H9 (cell line): Measurements from ENCODE around the gene TENM4. TPM values are rescaled to one million over a fixed set of nuclear protein-coding genes. Genes with fewer than 3 reads are reported as not detected.

Experiments
- DNase-seq: peaks from one replicate; pipeline ENCODE4 v3.0.0-alpha.2; 2017
- H2AFZ ChIP-seq: one replicate; pipeline ENCODE4 v1.6.1; 2013; ENCODE audit warnings: mild to moderate bottlenecking, low read length, control low read depth, moderate library complexity
- H2AK5ac ChIP-seq: 2 replicates; pipeline ENCODE4 v1.6.1; 2013; ENCODE audit warnings: low read length, control low read depth, mixed read lengths; ENCODE audit not compliant: insufficient read length
- H2BK120ac ChIP-seq: one replicate; pipeline ENCODE4 v1.6.1; 2013; ENCODE audit warnings: low read depth, mild to moderate bottlenecking, low read length, control low read depth, inconsistent platforms; ENCODE audit not compliant: poor library complexity, severe bottlenecking
- H2BK12ac ChIP-seq: 2 replicates; pipeline ENCODE4 v1.6.1; 2013; ENCODE audit warnings: low read length, control low read depth, mixed read lengths, low read depth; ENCODE audit not compliant: insufficient read length
- H2BK15ac ChIP-seq: 2 replicates; pipeline ENCODE4 v1.6.1; 2013; ENCODE audit warnings: low read depth, low read length, control low read depth
- H2BK20ac ChIP-seq: one replicate; pipeline ENCODE4 v1.6.1; 2013; ENCODE audit warnings: low read depth, mild to moderate bottlenecking, low read length, control low read depth, inconsistent platforms; ENCODE audit not compliant: poor library complexity, severe bottlenecking
- H2BK5ac ChIP-seq: 2 replicates; pipeline ENCODE4 v1.6.1; 2013; ENCODE audit warnings: low read length, control low read depth, mixed read lengths; ENCODE audit not compliant: insufficient read length
- H3K14ac ChIP-seq: 2 replicates; pipeline ENCODE4 v1.6.1; 2013; ENCODE audit warnings: low read length, control low read depth; ENCODE audit not compliant: insufficient read depth
- H3K18ac ChIP-seq: 2 replicates; pipeline ENCODE4 v1.6.1; 2013; ENCODE audit warnings: low read depth, mild to moderate bottlenecking, mixed read lengths, low read length, control low read depth; ENCODE audit not compliant: insufficient read length
- H3K23ac ChIP-seq: 2 replicates; pipeline ENCODE4 v1.6.1; 2013; ENCODE audit warnings: low read length, control low read depth, mixed read lengths, low read depth; ENCODE audit not compliant: insufficient read length
- H3K23me2 ChIP-seq: 2 replicates; pipeline ENCODE4 v1.6.1; 2013; ENCODE audit warnings: low read depth, mild to moderate bottlenecking, mixed read lengths, low read length, control low read depth; ENCODE audit not compliant: insufficient read length, poor library complexity, severe bottlenecking
- H3K27ac ChIP-seq: 2 replicates; pipeline ENCODE4 v1.5.1; 2013; ENCODE audit warnings: low read length, control low read depth, mixed read lengths, low read depth; ENCODE audit not compliant: insufficient read length
- H3K27me3 ChIP-seq: 2 replicates; pipeline ENCODE4 v1.6.1; 2013; ENCODE audit warnings: low read length, control low read depth, inconsistent platforms; ENCODE audit not compliant: insufficient read depth
- H3K4ac ChIP-seq: 2 replicates; pipeline ENCODE4 v1.6.1; 2013; ENCODE audit warnings: low read depth, mild to moderate bottlenecking, control low read depth, inconsistent platforms, low read length, moderate library complexity
- H3K4me1 ChIP-seq: 2 replicates; pipeline ENCODE4 v1.6.1; 2013; ENCODE audit warnings: low read length, control low read depth, inconsistent platforms; ENCODE audit not compliant: insufficient read depth
- H3K4me2 ChIP-seq: 2 replicates; pipeline ENCODE4 v1.6.1; 2013; ENCODE audit warnings: low read length, control low read depth, mixed read lengths; ENCODE audit not compliant: insufficient read length, insufficient read depth
- H3K56ac ChIP-seq: 2 replicates; pipeline ENCODE4 v1.6.1; 2013; ENCODE audit warnings: low read depth, mild to moderate bottlenecking, mixed read lengths, low read length, control low read depth; ENCODE audit not compliant: insufficient read length
- H3K79me1 ChIP-seq: 2 replicates; pipeline ENCODE4 v1.6.1; 2013; ENCODE audit warnings: low read depth, mild to moderate bottlenecking, moderate library complexity, low read length, control low read depth, inconsistent platforms; ENCODE audit not compliant: insufficient read depth, poor library complexity, severe bottlenecking
- H3K79me2 ChIP-seq: 2 replicates; pipeline ENCODE4 v1.6.1; 2013; ENCODE audit warnings: low read length, control low read depth, inconsistent platforms; ENCODE audit not compliant: insufficient read depth
- H3K9ac ChIP-seq: 2 replicates; pipeline ENCODE4 v1.6.1; 2013; ENCODE audit warnings: low read length, control low read depth, mixed read lengths; ENCODE audit not compliant: insufficient read length; ENCODE audit errors: extremely low read depth
- H3K9me3 ChIP-seq: one replicate; pipeline ENCODE4 v1.6.1; 2013; ENCODE audit warnings: low read depth, low read length, inconsistent platforms; ENCODE audit not compliant: control insufficient read depth
- H3T11ph ChIP-seq: one replicate; pipeline ENCODE4 v1.6.1; 2013; ENCODE audit warnings: mild to moderate bottlenecking, low read length, control low read depth, inconsistent platforms
- H4K20me1 ChIP-seq: one replicate; pipeline ENCODE4 v1.6.1; 2013; ENCODE audit not compliant: control insufficient read depth, insufficient read length, insufficient read depth
- H4K5ac ChIP-seq: 2 replicates; pipeline ENCODE4 v1.6.1; 2013; ENCODE audit warnings: low read depth, mild to moderate bottlenecking, mixed read lengths, low read length, control low read depth; ENCODE audit not compliant: insufficient read length
- H4K8ac ChIP-seq: replicated peaks from 2 replicates; pipeline ENCODE4 v1.6.1; 2013; ENCODE audit warnings: low read length, control low read depth, mixed read lengths, low read depth; ENCODE audit not compliant: insufficient read length
- H4K91ac ChIP-seq: 2 replicates; pipeline ENCODE4 v1.6.1; 2013; ENCODE audit warnings: low read depth, mild to moderate bottlenecking, moderate library complexity, mixed read lengths, low read length, control low read depth; ENCODE audit not compliant: insufficient read length
- H3K27ac Mint-ChIP-seq, 3 experiments: 2 replicates in 2 of 3; 3 replicates in 1 of 3; pipeline ENCODE4 v1.8.0; 2020 to 2021; ENCODE audit warnings: mixed read lengths in 3 of 3, mild to moderate bottlenecking in 1 of 3, moderate library complexity in 1 of 3
- H3K27me3 Mint-ChIP-seq: 2 replicates; pipeline ENCODE4 v1.8.0; 2021; ENCODE audit warnings: low read depth, mild to moderate bottlenecking, moderate library complexity, mixed read lengths
- H3K36me3 Mint-ChIP-seq, 3 experiments: 2 replicates in 2 of 3; 3 replicates in 1 of 3; pipeline ENCODE4 v1.8.0; 2020 to 2021; ENCODE audit warnings: low read depth in 3 of 3, mixed read lengths in 3 of 3; ENCODE audit not compliant: insufficient read depth in 1 of 3
- H3K4me1 Mint-ChIP-seq, 2 experiments: 2 replicates each; pipeline ENCODE4 v1.8.0; 2020; ENCODE audit warnings: mixed read lengths in 2 of 2
- H3K4me3 Mint-ChIP-seq, 2 experiments: 2 replicates in 1 of 2; 3 replicates in 1 of 2; pipeline ENCODE4 v1.8.0; 2020 to 2021; ENCODE audit warnings: mild to moderate bottlenecking in 2 of 2, mixed read lengths in 2 of 2, moderate library complexity in 1 of 2
- H3K9me3 Mint-ChIP-seq, 2 experiments: 2 replicates in 1 of 2; 3 replicates in 1 of 2; pipeline ENCODE4 v1.8.0; 2020; ENCODE audit warnings: mild to moderate bottlenecking in 2 of 2, mixed read lengths in 2 of 2, moderate library complexity in 1 of 2
- WGBS: extraction: QIAGEN DNeasy Blood & Tissue Kit; methylation state at CpG from one replicate; pipeline ENCODE4 v1.1.7; 2013; ENCODE audit warnings: missing lambda C conversion rate, low lambda C conversion rate, mixed read lengths; ENCODE audit not compliant: insufficient read length; ENCODE audit errors: extremely low coverage; 5-methylcytosine and 5-hydroxymethylcytosine counted together
- total RNA-seq: library from RNA; stranded (reverse); gene quantifications from 2 replicates; pipeline ENCODE4 v1.2.1, GENCODE V29; 2021
- TF ChIP-seq, protein P1 (sequence below): fragments of 200-600 bp; sonication (generic); conservative IDR thresholded peaks from 3 replicates; pipeline ENCODE4 v1.8.0; 2021; ENCODE audit warnings: antibody characterized with exemption, mild to moderate bottlenecking

Gene TENM4
- total RNA-seq, 1 experiment from 2014 or later: 4.6 TPM

- Histone ChIP-seq H3K27ac (no peak overlapping the region), H3K4ac (no peak overlapping the region), H3K9me3 (no peaks in the 10 kb centered on the region), H2BK12ac (no peak overlapping the region), H4K8ac (no peak overlapping the region), H2AK5ac (no peak overlapping the region), H2BK20ac (no peak overlapping the region), H3K18ac (no peak overlapping the region), H3K27me3 (no peaks in the 10 kb centered on the region), H3K4me1 (no peaks in the 10 kb centered on the region; the same call in 1 of the 2 replicates), H3K79me2 (no peaks in the 10 kb centered on the region), H2AFZ (no peak overlapping the region), H3T11ph (no peak overlapping the region), H4K20me1 (no peaks in the 10 kb centered on the region), H3K14ac (no peak overlapping the region), H2BK15ac (no peak overlapping the region), H4K91ac (no peak overlapping the region), H3K79me1 (no peaks in the 10 kb centered on the region), H4K5ac (no peak overlapping the region), H3K9ac (no peak overlapping the region), H3K4me2 (no peak overlapping the region), H3K23ac (no peak overlapping the region), H3K56ac (no peak overlapping the region), H2BK5ac (no peak overlapping the region), H2BK120ac (no peak overlapping the region), H3K23me2 (no peaks in the 10 kb centered on the region)
- no peak for DNase-seq
- TF ChIP-seq, protein P1, sequence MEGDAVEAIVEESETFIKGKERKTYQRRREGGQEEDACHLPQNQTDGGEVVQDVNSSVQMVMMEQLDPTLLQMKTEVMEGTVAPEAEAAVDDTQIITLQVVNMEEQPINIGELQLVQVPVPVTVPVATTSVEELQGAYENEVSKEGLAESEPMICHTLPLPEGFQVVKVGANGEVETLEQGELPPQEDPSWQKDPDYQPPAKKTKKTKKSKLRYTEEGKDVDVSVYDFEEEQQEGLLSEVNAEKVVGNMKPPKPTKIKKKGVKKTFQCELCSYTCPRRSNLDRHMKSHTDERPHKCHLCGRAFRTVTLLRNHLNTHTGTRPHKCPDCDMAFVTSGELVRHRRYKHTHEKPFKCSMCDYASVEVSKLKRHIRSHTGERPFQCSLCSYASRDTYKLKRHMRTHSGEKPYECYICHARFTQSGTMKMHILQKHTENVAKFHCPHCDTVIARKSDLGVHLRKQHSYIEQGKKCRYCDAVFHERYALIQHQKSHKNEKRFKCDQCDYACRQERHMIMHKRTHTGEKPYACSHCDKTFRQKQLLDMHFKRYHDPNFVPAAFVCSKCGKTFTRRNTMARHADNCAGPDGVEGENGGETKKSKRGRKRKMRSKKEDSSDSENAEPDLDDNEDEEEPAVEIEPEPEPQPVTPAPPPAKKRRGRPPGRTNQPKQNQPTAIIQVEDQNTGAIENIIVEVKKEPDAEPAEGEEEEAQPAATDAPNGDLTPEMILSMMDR: no peak
- peaks cover 17 to 30% of the 10 kb centered on the region in 2 experiments for H3K4me1 Mint-ChIP-seq
- H3K27me3 Mint-ChIP-seq: no peaks in the 10 kb centered on the region
- no peaks in the 10 kb centered on the region; a peak in 1 of 5 replicates for H3K9me3 Mint-ChIP-seq
- no peak overlapping the region for H3K4me3 Mint-ChIP-seq
- H3K36me3 Mint-ChIP-seq: no peaks in the 10 kb centered on the region
- H3K27ac Mint-ChIP-seq: no peak overlapping the region
- no CpG with 5 or more reads among the region's 4 CpGs for WGBS
These were observed 181.0 kb downstream of the TENM4 start for GRCh38 chr11:79259800-79260199.
